NCI-H446 treated with DMSO at 0.1 percent for 48 hours (cell line): ENCODE results near the gene MEOX1.
"Not testable (repeated sequence)": the region's sequence is repeated elsewhere in the genome, so short reads cannot be mapped to it uniquely, and the experiment has no call there.

ENCODE experiments used
- DNase-seq: peaks from one replicate; lab custom pipeline; 2025; lab: John Stamatoyannopoulos, UW

The MEOX1 gene

GRCh38 chr17:43616852-43617251 lies 44.9 kb downstream of the MEOX1 start:
- DNase-seq, result no peak

DNA sequence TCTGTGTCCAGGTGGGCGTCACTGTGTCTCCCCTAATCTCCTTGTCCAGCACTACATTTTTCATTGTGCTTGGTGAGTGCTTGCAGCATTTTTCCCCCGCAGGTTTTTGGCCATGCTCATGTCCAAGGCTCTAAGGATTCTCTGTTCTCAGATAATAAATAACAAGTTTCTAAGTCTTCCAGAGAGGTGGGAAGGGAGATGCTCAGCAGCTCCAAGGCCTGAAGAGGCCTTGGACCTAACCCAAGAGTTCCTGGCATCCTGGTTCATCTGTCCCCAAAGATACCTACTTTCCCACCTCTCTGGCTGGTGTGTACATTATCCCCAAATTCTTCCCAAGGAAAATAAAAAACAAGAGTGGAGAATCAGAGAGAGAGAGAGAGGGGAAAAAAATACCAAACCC lies 45.3 kb downstream of the MEOX1 start:
- DNase-seq, result no peak

DNA sequence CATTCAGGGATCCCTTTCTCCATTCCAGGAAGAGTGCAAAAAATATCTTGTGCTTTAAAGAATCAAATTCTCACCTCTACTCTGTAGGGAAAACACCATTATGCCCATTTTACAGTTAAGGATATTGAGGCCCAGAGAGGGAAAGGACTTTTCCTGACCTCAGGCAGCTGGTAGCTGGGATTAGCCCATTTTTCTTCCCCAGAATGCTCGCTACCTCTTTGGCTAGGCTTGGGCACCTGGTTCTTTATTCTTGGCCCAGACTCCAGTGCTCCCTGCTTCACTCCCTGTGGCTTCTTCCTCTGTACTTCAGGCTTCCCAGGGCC lies 45.7 kb downstream of the MEOX1 start:
- no peak for DNase-seq

- DNase-seq, result no peak
Observed at GRCh38 chr17:43615330-43616028, 46.2 kb downstream of the MEOX1 start.

DNA sequence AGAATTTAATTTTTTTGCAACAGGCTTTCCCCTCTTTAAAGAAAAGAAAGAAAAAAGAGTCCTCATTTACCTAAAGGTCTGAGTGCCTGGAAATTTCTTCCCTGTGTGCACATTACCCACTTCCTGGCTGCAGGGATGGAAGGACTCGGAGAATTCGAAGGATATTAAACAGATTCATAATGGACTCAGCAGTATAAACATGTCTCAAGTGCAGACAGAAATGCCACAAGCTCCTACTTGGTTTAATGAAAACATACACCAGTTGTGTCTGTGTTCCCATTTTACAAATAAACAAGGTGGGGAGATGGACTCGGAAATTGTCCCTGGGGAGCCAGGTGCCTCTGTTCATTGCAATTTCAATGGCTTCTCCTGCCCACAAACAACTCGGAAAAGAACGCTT lies 47.2 kb downstream of the MEOX1 start:
- DNase-seq, result no peak

- DNase-seq, result no peak
Observed at GRCh38 chr17:43613917-43614316, 47.8 kb downstream of the MEOX1 start.

DNA sequence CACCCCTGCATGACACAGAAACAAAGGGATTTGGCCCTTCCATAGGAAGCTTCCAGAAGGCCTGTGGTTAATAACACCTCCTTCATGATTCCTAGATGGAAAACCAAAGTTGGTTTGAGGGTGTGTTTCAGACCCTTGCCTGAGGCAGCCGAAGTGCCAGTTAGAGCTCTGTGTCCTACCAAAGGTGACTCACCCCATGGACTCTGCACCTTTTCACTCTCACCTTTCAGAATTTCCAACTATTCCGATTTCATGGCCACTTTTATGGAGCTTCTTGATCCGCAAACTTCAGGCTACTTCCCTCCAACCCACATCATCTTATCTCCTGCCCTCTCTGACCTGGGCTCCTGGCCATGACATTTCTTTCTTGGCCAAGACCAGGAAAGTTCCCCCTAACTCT lies 49.2 kb downstream of the MEOX1 start:
- DNase-seq, result no peak

DNA sequence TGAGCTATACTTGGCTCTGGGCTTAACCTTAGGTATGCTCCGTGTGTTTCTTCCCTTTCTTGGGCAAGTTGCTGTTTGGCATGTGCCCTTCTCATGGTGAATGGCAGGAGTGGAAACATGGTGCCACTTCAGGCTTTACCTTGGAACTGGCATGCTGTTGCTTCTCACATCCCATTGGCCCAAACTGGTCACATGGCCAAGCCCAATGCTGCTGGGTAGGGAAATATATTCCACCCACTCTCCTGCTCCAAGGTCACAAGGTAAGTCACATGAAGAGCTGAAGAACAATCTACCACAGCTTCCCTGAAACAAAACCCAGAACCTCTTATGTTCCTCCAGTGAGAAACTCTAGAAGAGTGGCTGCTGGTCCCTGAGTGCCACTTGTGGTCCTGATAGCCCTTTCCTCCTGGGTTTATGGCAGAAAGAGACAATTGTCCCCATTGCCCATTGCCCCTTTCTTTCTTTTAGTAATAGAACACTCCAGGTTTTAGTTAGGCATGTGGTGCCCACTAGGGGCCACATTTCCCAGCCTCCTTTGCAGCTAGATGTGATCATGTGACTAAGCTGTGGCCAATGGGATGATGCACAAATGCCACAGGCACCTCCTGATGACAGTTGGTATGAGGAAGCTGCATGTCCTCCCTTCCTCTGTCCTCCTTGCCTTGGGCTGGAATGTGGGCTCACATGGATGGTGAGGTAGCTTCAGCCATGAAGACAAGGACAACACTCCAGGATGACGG lies 50.3 kb downstream of the MEOX1 start:
- no peak for DNase-seq

DNA sequence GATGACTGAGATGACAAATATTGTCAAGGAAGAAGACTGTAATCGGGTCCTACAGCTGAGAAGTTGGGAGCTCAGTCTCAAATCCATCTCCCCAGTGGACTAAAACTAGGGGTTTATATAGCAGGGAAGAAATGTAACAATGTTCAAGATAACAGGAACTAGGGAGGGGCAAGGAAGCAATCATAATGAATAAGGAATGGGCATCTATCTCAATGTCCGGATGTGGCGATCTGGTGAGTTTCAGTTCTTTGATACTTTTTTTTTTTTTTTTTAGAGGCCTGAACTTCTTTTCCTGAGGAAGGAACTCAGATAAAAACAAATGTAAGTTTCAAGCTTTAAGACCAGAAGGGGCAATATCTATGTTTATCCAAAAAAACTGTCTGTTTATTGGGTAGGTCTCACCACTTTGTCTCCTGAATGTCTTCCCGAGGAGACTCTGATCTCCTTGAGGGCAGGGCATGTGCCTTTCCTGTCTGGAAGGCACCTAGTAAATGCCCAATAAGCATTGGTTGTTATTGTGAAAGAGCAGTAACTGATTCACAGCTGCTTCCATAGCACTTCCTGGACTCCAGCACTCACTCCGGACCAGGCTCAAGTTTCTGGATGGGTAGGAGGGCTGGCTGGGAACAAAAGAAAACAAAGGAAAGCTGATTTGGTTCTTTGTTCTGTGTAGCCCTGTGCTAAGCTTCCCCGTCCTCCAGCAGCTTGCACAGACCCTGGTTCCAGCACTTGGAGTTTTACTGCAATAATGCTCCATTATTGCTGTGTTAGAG lies 51.9 kb downstream of the MEOX1 start:
- DNase-seq, result no peak

- DNase-seq, result no peak
Observed at GRCh38 chr17:43608313-43608712, 53.4 kb downstream of the MEOX1 start.

GRCh38 chr17:43604549-43604948 lies 57.2 kb downstream of the MEOX1 start:
- DNase-seq, result no peak

DNA sequence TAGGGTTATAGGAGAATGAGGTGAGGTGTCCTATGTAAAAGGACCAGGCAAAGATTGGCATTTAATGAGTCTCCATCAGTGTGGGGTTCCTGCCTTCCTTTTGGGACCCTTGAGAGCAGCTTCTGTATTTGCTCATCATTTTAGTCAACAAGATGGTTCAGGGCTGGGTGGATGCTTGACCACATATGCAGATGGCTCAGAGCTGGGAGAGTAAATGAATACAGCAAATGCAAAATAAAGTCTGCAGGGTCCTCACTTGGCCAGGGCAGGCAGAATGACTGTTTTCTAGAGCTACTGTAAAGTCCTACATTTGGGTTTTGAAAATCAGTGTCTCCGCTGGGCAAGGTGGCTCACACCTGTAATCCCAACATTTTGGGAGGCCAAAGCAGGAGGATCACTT lies 58.4 kb downstream of the MEOX1 start:
- DNase-seq, result no peak

GRCh38 chr17:43602556-43602955 lies 59.2 kb downstream of the MEOX1 start:
- DNase-seq, result not testable (repeated sequence)

DNA sequence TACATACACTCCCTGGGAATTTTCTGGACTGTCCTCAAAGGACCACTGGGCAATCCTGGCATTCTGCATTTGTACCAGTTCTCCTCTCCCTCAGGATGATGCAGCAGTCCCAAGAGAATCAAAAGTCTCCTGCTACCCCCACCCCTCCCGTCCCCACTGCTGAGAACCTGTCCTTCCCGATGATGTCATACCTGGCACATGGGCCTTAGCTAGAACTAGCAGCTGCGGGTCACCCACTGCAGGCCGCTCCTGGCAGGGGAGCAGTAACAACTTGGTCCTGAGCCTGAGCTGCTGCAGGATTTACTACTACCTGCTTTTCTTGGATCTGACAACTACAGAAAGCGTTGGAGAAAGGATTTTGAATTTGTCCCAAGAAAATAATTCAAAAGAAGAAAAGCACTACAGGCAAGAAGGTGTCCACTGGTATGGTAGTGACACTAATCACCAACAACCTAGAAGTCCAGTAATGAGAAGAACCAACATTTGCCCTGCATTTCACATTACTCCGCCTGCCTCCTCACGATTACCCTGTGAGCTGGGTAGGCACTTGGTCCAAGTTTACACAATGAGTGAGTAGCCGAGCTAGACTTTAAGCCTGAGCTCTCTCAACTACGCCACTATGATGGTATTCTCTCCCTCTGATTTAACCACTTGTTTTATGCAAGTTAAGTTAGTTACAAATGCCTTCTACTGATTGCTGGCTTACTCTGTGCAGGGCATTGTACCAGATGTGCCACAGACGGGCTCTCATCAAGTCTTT lies 60.3 kb downstream of the MEOX1 start:
- DNase-seq, result peak; percentile 22

DNA sequence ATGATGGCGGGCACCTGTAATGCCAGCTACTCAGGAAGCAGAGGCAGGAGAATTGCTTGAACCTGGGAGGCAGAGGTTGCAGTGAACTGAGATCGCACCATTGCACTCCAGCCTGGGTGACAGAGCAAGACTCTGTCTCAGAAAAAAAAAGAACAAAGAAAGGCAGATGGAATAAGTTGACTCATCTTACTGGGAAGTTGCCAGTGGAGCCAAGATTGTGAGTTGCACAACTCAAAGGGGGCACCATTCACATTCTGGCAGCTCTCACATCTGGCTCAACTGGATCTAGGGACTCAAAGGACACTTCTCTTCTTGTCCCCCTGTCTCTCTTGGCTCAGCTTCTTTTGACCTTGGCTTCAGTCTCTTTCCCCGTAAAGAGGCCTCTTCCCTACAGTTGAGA lies 61.9 kb downstream of the MEOX1 start:
- peak; percentile 17 for DNase-seq

DNA sequence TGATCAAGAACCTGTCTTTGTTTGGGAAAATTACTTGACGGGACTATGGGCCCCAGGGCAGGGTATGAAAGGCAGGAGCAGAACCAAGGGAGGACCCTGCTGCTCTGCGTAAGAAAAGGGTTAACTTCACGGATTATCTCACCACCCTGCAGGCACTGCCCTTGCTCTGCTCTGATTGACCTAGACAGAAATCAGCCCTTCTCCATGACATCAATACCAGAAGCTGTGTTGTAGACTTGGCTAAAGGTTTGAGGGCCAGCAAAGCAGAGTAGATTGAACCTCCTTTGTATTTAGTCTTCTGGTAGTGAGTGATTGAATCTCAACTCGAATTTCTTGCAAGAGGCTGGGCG lies 62.7 kb downstream of the MEOX1 start:
- DNase-seq, result no peak

DNA sequence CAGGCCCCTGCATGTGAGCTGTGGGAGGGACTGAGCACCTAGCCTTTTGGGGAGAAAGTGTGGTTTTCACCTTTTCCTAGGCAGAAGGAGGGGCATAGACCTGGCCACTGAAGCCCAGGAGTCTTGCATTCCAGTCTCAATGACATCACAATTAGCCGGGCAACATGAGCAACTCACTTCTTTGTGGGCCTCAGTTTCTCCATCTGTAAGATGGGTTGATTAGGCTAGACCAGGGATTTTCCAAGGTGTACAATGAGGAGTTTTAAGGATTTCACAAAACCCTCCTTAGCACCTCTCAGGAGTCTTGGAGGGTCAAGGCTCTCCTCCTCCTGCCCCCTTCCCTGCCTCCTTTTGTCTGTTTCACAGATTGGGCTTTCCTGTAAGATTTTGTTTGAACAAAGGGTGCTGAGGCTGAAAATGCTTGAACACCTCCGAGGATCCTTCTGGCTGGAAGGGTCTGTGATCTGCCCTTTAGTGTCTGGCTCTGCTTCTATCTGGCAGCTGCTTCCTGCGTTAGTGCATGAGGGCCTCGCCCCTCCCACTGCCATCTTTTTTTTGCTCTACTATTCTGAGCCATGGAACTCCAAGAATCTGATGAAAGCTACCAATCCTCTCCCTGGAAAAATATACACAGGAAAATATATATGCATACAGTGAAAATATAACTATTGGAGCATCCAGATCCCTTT lies 63.2 kb downstream of the MEOX1 start:
- no peak for DNase-seq

- DNase-seq, result no peak
Observed at GRCh38 chr17:43597624-43598356, 63.9 kb downstream of the MEOX1 start.

- no peak for DNase-seq
Observed at GRCh38 chr17:43595466-43595865, 66.3 kb downstream of the MEOX1 start.

GRCh38 chr17:43591779-43592562 lies 69.8 kb downstream of the MEOX1 start:
- DNase-seq, result peak; percentile 6
